GM18951 (cell line): ENCODE measurements around the gene KIF1A.

Source experiments
- POLR2A ChIP-seq: IDR thresholded peaks from 4 replicates; pipeline ENCODE4 v1.6.1; 2011; ENCODE audit warnings: mild to moderate bottlenecking; ENCODE audit not compliant: insufficient read length, insufficient read depth; ENCODE audit errors: extremely low read depth
- in situ Hi-C: fragments of 300-500 bp; cut with MboI; formaldehyde crosslinking; loops from one replicate; pipeline ENCODE4 v1.12.0; 2022; ENCODE audit warnings: low sequenced_read_pairs, mixed read lengths, inconsistent platforms; ENCODE audit not compliant: unreplicated experiment

Gene KIF1A

DNA sequence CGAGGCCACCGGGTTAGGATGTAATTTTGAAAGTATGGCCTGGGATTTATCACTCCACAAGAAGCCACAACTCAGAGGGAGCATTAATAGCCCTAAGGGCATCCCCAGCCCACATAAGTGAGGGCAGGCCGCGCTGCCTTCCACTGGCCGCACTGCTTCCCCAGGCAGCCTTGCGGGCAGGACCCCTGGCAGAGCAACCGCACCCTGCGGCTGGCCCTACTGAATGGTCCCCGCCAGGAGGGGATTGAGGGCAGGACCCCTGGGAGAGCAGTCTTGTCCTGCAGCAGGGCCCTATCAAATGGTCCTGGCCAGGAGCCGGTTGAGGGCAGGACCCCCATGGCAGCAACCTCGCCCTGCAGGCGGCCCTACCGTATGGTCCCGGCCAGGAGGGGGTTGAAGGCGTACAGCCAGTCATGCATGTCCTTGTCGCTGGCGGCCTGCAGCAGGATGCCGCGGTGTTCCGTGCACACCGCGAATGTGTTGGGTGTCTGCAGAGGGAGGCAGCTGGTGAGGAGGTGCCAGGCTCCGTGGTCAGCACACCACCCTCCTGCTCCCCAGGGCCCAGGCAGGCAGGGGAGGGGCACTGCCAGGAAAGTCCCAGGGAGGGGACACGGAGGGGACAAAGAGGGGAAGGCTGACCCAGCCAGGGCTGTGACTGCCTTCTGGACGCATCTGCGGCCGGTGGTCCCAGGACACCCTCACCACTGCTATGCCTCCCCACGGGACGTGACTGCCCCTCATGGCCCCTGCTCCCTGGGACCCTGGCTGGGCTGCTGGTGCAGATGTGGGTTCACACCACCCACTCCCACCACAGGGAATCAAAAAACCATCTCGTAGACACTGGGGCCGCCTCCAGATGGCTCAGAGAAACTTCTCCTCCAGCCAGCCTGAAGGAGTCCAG, 102.1 kb downstream of the KIF1A start:
- no peak for TF ChIP-seq POLR2A
- in situ Hi-C loops, result no loop called here

DNA sequence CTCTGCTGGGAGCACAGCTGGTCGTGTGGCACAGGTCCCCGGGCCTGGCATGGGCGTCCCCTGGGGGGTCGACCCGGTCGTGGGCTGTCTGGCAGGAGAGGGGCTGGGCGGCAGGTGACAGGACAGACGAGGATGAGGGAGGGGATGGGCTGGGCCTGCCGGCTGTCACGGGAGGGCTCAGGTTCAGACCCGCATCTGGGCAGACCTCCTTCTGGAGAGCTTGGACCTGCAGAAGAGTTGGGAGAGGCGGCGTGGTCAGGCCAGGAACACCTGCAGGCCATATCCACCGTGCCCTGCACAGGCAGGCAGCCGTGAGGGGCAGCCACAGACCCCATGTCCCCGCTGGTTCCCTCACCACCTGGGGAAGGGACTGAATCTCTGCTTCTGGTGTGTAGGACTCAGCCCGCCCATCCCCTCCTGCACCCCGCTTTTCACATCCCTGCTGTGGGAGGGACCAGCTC, 102.8 kb downstream of the KIF1A start:
- TF ChIP-seq POLR2A, result no peak
- in situ Hi-C loops, result no loop called here

DNA sequence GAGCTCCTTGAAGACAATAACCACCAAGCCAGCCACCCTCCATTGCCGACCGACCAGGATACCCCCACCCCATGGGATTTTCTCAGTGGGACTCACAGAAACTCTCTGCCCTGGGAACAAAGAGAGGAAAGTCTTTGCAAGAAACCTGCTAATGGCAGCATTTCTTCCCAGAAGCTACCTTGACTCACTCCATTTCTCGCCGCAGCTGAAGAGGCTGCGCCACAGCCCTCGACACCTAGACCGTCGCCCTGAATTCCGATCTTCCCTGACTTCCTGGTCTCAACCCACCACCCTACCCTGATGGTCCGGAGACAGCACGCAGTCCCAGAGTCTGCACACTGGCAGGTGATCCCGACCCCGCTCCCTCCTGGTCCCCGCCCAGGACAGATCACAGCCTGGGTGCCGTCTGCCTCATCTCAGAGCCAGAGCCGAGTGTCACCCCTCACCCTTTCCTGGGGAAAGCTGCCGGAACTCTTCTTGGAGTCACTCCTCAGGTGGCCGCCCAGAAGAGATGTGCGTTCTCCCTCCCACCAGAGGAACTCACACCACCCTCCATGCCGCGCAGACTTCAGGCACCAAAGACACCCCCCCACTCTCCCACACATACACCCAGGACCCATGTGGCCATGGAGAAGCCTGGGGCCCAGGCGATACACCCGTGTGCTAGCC, 103.8 kb downstream of the KIF1A start:
- TF ChIP-seq POLR2A, result no peak
- in situ Hi-C loops, result no loop called here

DNA sequence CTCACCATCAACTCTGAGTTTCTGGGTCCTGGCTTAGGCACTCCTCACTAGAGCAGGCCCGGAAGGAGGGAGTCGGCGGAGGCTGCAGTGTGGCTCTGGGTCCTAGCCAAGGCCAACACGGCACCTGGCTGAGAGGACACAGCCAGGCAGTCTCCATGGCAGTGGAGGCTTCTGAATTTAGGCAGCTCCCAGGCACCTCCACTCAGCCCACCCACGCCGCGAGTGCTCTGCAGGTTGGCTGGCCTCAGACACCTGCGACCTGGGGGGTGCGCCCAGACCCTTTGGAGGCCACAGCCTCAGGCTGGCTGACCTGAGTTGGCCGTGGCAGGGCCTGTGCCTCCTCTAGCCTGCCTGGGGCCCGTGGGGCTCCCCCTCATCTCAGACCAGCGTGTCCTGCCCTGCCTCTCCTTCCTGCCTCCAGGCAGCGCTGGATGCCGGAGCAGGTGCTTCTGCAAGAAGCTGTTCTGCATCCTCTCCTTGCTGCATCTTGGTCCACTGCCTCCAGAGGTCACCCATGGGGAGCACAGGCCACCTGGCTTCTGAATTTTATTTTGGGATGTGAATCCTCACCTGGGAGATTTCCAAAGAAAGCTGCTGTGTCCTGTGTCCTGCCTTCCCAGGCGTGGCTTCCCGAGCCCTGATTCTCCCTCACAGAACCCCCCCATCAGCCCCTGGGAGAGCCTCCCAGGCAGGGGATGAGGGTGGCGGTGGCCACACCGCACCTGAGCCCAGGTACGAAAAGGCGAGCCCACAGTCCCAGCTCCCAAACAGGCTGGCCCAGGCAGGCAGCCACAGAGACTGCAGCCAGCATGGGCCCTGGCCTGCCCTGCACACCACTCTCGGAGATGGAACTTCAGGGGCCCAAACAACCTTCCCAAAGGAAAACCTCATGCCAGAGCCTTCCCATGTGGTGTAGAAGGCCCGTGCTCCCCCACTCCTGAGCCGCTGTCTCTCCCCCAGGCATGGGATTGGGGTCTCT, 105.0 kb downstream of the KIF1A start:
- in situ Hi-C loops, result no loop called here
- no peak for TF ChIP-seq POLR2A

DNA sequence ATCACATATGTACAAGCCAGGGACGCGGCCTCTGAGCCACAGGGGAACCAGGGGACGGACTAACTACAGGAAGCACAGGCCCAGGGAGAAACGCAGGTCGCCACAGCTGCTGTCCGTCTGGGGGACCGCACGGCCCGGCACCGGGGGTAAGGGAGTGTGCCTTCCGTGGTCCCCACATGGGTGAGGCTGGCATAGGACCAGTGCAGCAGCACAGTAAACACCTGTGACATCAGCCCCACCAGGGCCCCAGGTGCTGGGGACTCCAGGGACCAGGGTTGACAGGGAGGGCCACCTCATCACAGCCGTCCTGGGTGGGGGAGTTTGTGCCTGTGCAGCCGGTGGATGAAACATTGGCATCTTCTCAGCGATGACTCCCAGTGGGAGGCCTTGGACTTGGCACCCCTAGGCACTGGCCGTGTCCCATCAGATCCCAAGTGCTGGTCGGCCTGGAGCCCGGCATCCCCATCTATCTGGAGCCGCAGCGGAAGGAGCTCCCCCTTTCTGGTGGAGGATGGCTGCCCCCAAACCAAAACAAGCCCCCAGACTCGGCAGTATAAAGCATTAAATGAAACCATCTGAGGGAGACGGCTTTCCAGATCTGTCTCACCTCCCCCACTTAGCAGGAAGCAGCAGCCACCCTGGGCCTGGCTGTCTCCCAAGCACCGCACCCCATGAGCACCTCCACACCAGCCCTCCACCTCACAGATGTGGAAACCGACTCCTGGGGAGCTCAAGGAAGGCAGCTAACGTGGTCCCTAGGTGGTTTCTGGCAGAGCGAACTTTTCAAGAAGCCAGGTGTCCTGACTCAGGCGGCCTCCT, 105.9 kb downstream of the KIF1A start:
- in situ Hi-C loops, result no loop called here

DNA sequence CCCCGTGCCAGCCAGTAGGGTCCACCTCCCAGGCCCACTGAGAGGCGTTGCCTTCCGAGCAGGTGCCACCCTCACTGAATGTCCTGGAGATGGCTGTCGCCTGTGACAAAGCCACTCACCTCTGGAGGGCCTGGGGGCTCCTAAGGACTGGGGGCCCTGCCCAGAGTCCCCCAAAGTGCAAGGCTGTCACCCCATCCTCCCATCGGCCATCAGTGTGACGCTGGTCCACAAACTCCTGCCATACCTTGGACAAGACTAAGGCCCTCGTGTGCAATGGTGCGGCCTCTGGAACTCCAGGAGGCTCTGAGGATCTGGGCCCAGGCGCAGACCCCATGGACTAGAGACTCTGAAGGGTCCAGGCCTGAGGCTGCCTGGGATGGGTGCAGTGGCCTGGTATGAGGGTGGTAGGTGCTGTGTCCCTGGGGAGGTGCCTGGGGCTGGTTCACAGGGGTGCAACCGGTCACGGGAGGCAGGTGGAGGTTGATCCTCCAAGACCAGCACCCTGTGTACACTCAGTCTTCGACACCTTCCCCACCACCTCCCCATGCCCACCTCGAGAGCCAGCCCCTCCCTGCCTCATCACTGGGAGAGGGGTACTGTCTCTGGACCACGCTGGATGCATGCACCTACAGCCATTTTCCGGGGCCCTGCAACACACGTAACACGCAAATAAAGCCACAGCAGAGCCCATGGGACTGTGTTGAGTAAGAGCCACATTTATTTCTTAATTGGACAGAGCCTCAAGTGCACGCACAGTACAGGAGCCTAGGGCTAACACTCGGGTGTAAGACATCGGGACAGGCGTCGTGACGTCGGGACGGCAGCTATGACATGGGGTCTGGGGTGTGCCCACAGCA, 106.7 kb downstream of the KIF1A start:
- TF ChIP-seq POLR2A, result no peak
- in situ Hi-C loops, result no loop called here

More for the DNA sequence above, 105.9 kb downstream of the KIF1A start:
- no peak for TF ChIP-seq POLR2A

DNA sequence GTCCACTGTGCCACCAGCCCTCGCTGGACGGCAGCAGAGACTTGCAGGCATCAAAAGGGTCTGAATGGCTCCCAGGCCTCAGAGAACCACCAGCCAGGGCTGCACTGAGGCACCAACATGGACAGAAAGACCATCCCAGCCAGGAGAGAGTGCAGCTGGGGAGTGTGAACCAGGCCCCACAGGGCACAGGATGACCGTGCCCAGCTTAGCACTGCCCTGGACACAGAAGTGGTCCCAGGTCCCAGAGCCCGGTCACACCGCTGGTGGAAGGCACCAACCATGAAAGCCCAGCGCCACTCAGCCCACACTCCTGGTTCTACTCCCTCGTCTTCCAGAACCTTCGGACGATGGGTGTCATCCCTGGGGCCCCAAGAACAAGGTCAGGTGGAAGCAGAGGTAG, 107.9 kb downstream of the KIF1A start:
- in situ Hi-C loops, result no loop called here

DNA sequence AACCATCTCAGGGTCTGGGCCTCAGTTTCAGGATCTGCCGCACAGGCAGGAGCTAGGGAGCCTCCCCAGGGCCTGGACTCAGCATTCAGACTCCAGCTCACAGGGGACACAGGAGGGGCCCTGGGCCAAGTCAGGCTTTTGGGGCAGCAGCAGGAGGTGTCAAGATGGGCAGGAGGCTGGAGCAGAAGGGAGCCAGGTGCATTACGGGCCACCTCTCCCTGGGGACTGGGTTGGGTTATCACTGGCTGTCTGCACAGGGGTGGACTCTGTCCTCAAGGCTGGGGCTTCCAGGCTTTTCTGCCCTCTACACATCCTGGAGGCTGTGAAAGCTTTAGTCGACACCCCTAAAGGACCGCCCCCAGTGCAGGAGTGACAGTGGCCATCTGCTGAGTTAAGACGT, 108.3 kb downstream of the KIF1A start:
- in situ Hi-C loops, result no loop called here
- no peak for TF ChIP-seq POLR2A

More for the DNA sequence above, 107.9 kb downstream of the KIF1A start:
- TF ChIP-seq POLR2A, result no peak

DNA sequence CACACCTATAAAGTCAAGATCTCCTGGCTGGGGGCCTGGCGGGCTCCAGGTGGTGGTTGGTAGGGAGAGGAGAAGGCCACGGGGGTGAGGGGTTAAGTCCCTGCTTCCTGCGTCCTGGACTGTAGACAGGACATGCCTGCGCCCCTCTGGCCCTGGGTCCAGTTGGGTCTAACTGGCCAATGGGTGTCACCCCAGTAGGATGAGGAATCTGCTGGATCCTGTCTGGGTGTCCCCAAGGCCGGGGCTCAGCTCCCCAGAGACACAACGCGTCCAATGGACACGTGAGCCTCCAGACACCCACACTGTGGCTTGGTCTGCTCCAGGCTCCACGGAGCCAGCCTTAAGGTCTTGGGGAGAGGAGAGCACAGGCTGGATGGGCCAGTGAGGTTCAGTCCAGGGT, 108.7 kb downstream of the KIF1A start:
- in situ Hi-C loops, result no loop called here
- no peak for TF ChIP-seq POLR2A

DNA sequence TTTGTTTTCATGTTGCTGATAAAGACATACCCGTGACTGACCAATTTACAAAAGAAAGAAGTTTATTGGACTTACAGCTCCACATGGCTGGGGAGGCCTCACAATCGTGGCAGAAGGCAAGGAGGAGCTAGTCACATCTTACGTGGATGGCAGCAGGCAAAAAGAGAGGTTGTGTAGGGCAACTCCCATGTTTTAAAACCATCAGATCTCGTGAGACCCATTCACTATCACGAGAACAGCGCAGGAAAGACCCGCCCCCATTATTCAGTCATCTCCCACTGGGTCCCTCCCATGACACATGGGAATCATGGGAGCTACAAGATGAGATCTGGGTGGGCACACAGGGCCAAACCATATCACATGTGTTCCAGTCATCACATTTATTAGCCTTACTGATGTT, 111.6 kb downstream of the KIF1A start:
- TF ChIP-seq POLR2A, result no peak
- in situ Hi-C loops, result no loop called here

DNA sequence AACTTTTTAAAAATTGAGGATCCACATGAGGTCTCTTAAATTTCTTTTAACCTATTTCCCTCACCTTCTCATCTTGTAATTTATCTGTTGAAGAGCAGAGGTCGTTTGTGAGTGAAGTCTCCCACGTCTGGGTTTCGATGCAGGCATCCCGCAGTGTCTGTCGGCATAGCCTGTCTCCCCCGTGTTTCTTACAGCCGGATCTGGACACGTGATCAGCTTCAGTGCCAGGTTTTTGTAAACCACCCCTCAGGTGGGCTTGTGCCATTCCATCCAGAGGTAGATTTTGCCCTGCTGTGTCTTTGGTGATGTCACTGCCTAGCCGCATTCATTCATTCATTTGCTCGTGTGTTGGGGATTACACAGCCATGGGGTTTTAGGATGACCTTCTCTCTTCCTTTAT, 112.2 kb downstream of the KIF1A start:
- in situ Hi-C loops, result no loop called here
- TF ChIP-seq POLR2A, result no peak
